ENCODE measurements around the gene RNF138.

The RNF138 gene

GRCh38 chr18:32167980-32168730 is 76.5 kb downstream of the RNF138 start:
- in situ Hi-C loops (cut with HindIII; ENCODE audit: low sequenced_read_pairs): no loop called here

GRCh38 chr18:32173654-32174053 is 82.0 kb downstream of the RNF138 start:
- in situ Hi-C loops (cut with HindIII; ENCODE audit: low sequenced_read_pairs): no loop called here

- in situ Hi-C loops (cut with HindIII; ENCODE audit: low sequenced_read_pairs): loop anchor here (5.0 kb wide), 1 partner anchor 103 kb away; no protein-coding TSS in a partner anchor
These were observed 83.0 kb downstream of the RNF138 start for GRCh38 chr18:32174719-32175118.

- in situ Hi-C loops (cut with HindIII; ENCODE audit: low sequenced_read_pairs): loop anchor here (5.0 kb wide), 1 partner anchor 102 kb away; no protein-coding TSS in a partner anchor
These were observed 83.6 kb downstream of the RNF138 start for GRCh38 chr18:32175265-32175664.

- in situ Hi-C loops (cut with HindIII; ENCODE audit: low sequenced_read_pairs): loop anchor here (5.0 kb wide), 1 partner anchor 101 kb away; no protein-coding TSS in a partner anchor
These were observed 85.1 kb downstream of the RNF138 start for GRCh38 chr18:32176745-32177144.

- in situ Hi-C loops (cut with HindIII; ENCODE audit: low sequenced_read_pairs): loop anchor here (5.0 kb wide), 1 partner anchor 100 kb away; no protein-coding TSS in a partner anchor
These were observed 85.9 kb downstream of the RNF138 start for GRCh38 chr18:32177530-32177929.
